A549 (cell line): ENCODE results near the gene RBM15. TPM values are rescaled to one million over a fixed set of nuclear protein-coding genes. Genes with fewer than 3 reads are reported as not detected.
A peak's percentile ranks its signal among the peaks of the same experiment; 100 is the strongest.

Experiments used
- ATAC-seq, 2 experiments: fragments of 200-7000 bp in 1 of 2; fragments of >200 bp in 1 of 2; cut with Nextera tagmentation in 1 of 2; cut with Tn5 transposase in 1 of 2; 3 replicates each; pipeline versions ENCODE4 v1.8.0 to v1.9.1; 2018 to 2020; ENCODE audit warnings: mild to moderate bottlenecking in 1 of 2, moderate library complexity in 1 of 2
- CTCF ChIA-PET: fragments of 300-600 bp; sonication (Branson Sonifier 250); formaldehyde crosslinking; extraction: SDS; loops from one replicate; lab custom pipeline; 2021; ENCODE audit warnings: antibody characterized with exemption, inconsistent platforms; lab: Yijun Ruan, JAX
- POLR2A ChIA-PET: fragments of 350-600 bp; formaldehyde crosslinking; extraction: SDS; loops from one replicate; lab custom pipeline; 2021; ENCODE audit warnings: antibody characterized with exemption, inconsistent platforms; lab: Yijun Ruan, JAX
- DNase-seq, 2 experiments: peaks; one replicate each; pipeline versions ENCODE4 v3.0.0 to v3.0.0-alpha.2; 2011 to 2016; ENCODE audit warnings: low read depth in 1 of 2, low spot score in 1 of 2
- FAIRE-seq: peaks from 2 replicates; lab custom pipeline; 2011; peaks lifted over from hg19 to GRCh38; lab: Jason Lieb, UNC
- H3K27ac ChIP-seq, 2 experiments: fragments of >200 bp; sonication (Bioruptor Twin); formaldehyde crosslinking; 3 replicates each; pipeline ENCODE4 v1.5.1; 2016 to 2017
- H3K4me1 ChIP-seq: fragments of >200 bp; sonication (Bioruptor Twin); formaldehyde crosslinking; 3 replicates; pipeline ENCODE4 v1.6.1; 2016
- H3K4me2 ChIP-seq: fragments of >200 bp; sonication (Bioruptor Twin); formaldehyde crosslinking; 3 replicates; pipeline ENCODE4 v1.6.1; 2016
- H3K4me3 ChIP-seq: fragments of >200 bp; sonication (Bioruptor Twin); formaldehyde crosslinking; 3 replicates; pipeline ENCODE4 v1.5.1; 2016
- H3K9me3 ChIP-seq: fragments of >200 bp; sonication (Bioruptor Twin); formaldehyde crosslinking; 3 replicates; pipeline ENCODE4 v1.6.1; 2016
- CHD4 ChIP-seq: fragments of 200-600 bp; sonication (generic); IDR thresholded peaks from 2 replicates; pipeline ENCODE4 v1.6.1; 2016; ENCODE audit warnings: antibody characterized with exemption, mild to moderate bottlenecking, borderline replicate concordance
- EP300 ChIP-seq, 2 experiments: fragments of >200 bp; sonication (Bioruptor Twin); formaldehyde crosslinking; IDR thresholded peaks; 2 replicates in 1 of 2; 3 replicates in 1 of 2; pipeline ENCODE4 v1.6.1; 2016 to 2017
- FOSL2 ChIP-seq, 2 experiments: fragments of 450-650 bp in 1 of 2; fragments of >200 bp in 1 of 2; sonication (Bioruptor Twin) in 1 of 2; formaldehyde crosslinking; IDR thresholded peaks; 2 replicates each; pipeline versions ENCODE4 v1.5.0 to v1.6.1; 2016 to 2020; ENCODE audit warnings: mild to moderate bottlenecking in 1 of 2, moderate library complexity in 1 of 2
- HOXB13 ChIP-seq: fragments of 250-450 bp; sonication (Bioruptor Pico); IDR thresholded peaks from 2 replicates; pipeline ENCODE4 v1.5.0; 2020; ENCODE audit warnings: low read depth, mild to moderate bottlenecking, moderate library complexity
- JUN ChIP-seq, 2 experiments: fragments of >200 bp; sonication (Bioruptor Twin); formaldehyde crosslinking; IDR thresholded peaks; 2 replicates in 1 of 2; 3 replicates in 1 of 2; pipeline ENCODE4 v1.6.1; 2016 to 2017
- KDM5A ChIP-seq: fragments of 200-600 bp; sonication (generic); IDR thresholded peaks from 2 replicates; pipeline ENCODE4 v1.6.1; 2016; ENCODE audit warnings: antibody characterized with exemption, mild to moderate bottlenecking
- MAFK ChIP-seq: fragments of 450-650 bp; IDR thresholded peaks from 2 replicates; pipeline ENCODE4 v1.6.1; 2014; ENCODE audit not compliant: partially characterized antibody
- PHF8 ChIP-seq: fragments of 200-600 bp; sonication (generic); IDR thresholded peaks from 2 replicates; pipeline ENCODE4 v1.6.1; 2016; ENCODE audit warnings: low read depth, mild to moderate bottlenecking, antibody characterized with exemption, moderate library complexity, borderline replicate concordance
- POLR2A ChIP-seq: IDR thresholded peaks from 2 replicates; pipeline ENCODE4 v1.6.1; 2012; ENCODE audit warnings: mild to moderate bottlenecking, low read length
- RFX5 ChIP-seq: fragments of 450-650 bp; IDR thresholded peaks from 2 replicates; pipeline ENCODE4 v1.7.1; 2014; ENCODE audit warnings: antibody characterized with exemption, mild to moderate bottlenecking, moderate library complexity
- RNF2 ChIP-seq: fragments of 200-600 bp; sonication (generic); IDR thresholded peaks from 2 replicates; pipeline ENCODE4 v1.6.1; 2016; ENCODE audit warnings: low read depth, mild to moderate bottlenecking, antibody characterized with exemption, moderate library complexity, borderline replicate concordance
- ZSCAN20 ChIP-seq: fragments of 250-450 bp; sonication (Bioruptor Pico); IDR thresholded peaks from 2 replicates; pipeline ENCODE4 v1.8.0; 2022; ENCODE audit warnings: mild to moderate bottlenecking, moderate library complexity
- WGBS: methylation state at CpG from one replicate; pipeline ENCODE4 v1.1.6; 2017; ENCODE audit errors: missing lambda C conversion rate; 5-methylcytosine and 5-hydroxymethylcytosine counted together
- polyA plus RNA-seq, 4 experiments: library from polyadenylated mRNA; depleted of rRNA in 3 of 4; stranded (reverse); fragments of >200 nt; fragmentation: RNase III in 1 of 4; extraction: RNeasy Plus Mini Kit Qiagen cat#74134 plus additional on column Dnase treatment in 1 of 4; gene quantifications; 2 replicates in 3 of 4; 3 replicates in 1 of 4; pipeline ENCODE4 v1.2.3, GENCODE V29; 2011 to 2017
- TF ChIP-seq, protein P1 (sequence below): IDR thresholded peaks from 2 replicates; pipeline ENCODE4 v1.6.1; 2012
- TF ChIP-seq, protein P2 (sequence below): fragments of >200 bp; sonication (Bioruptor Twin); formaldehyde crosslinking; IDR thresholded peaks from 3 replicates; pipeline ENCODE4 v1.6.1; 2016
- TF ChIP-seq, protein P3 (sequence below): IDR thresholded peaks from 2 replicates; pipeline ENCODE4 v1.6.1; 2012

The RBM15 gene
- polyA plus RNA-seq, 2 of the 4 experiments (the other 2 are of a cell fraction), result 8.7 to 14.0 TPM

DNA sequence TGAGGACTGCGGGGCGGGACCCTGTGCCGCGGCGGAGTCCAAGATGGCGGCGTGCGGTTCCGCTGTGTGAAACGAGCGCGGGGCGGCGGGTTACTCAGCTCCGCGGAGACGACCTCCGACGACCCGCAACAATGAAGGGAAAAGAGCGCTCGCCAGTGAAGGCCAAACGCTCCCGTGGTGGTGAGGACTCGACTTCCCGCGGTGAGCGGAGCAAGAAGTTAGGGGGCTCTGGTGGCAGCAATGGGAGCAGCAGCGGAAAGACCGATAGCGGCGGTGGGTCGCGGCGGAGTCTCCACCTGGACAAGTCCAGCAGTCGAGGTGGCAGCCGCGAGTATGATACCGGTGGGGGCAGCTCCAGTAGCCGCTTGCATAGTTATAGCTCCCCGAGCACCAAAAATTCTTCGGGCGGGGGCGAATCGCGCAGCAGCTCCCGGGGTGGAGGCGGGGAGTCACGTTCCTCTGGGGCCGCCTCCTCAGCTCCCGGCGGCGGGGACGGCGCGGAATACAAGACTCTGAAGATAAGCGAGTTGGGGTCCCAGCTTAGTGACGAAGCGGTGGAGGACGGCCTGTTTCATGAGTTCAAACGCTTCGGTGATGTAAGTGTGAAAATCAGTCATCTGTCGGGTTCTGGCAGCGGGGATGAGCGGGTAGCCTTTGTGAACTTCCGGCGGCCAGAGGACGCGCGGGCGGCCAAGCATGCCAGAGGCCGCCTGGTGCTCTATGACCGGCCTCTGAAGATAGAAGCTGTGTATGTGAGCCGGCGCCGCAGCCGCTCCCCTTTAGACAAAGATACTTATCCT, 430 bp downstream of the RBM15 start:
- Histone ChIP-seq H3K9me3 (no peaks in the 10 kb centered on the region), H3K27ac (peak overlapping the region; percentile 96 to 99), H3K4me2 (peak overlapping the region; percentile 90), H3K4me3 (peak overlapping the region; percentile 91), H3K4me1 (peaks cover 58% of the 10 kb centered on the region)
- TF ChIP-seq KDM5A (peak; percentile 76), PHF8 (peak; percentile 66; the same call in 1 of the 2 replicates), JUN (IDR thresholded peaks at IDR 0.05) (peak in 1 of 2 experiments; percentile 45; a peak in 2 of 5 replicates), EP300 (IDR thresholded peaks at IDR 0.05) (no peak), POLR2A (peak; percentile 57), CHD4 (no peak), RNF2 (no peak), RFX5 (no peak)
- TF ChIP-seq, protein P1, sequence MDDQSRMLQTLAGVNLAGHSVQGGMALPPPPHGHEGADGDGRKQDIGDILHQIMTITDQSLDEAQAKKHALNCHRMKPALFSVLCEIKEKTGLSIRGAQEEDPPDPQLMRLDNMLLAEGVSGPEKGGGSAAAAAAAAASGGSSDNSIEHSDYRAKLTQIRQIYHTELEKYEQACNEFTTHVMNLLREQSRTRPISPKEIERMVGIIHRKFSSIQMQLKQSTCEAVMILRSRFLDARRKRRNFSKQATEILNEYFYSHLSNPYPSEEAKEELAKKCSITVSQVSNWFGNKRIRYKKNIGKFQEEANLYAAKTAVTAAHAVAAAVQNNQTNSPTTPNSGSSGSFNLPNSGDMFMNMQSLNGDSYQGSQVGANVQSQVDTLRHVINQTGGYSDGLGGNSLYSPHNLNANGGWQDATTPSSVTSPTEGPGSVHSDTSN, result no peak
- TF ChIP-seq, protein P2, sequence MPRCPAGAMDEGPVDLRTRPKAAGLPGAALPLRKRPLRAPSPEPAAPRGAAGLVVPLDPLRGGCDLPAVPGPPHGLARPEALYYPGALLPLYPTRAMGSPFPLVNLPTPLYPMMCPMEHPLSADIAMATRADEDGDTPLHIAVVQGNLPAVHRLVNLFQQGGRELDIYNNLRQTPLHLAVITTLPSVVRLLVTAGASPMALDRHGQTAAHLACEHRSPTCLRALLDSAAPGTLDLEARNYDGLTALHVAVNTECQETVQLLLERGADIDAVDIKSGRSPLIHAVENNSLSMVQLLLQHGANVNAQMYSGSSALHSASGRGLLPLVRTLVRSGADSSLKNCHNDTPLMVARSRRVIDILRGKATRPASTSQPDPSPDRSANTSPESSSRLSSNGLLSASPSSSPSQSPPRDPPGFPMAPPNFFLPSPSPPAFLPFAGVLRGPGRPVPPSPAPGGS, result 0 out of 3 replicates have a peak, but pooled peaks have one; percentile 54
- under 1% methylated on average over 44 of the region's 77 CpGs for WGBS
- no peak for FAIRE-seq
- ChIA-PET POLR2A (interaction anchor here (0.6 to 3.2 kb wide), 18 partner anchors 8 to 791 kb away, joined by 3 to 37 read pairs (median 5); partner anchors contain the start of genes GNAI3, KCNC4, LAMTOR5 and LRIF1), CTCF (interaction anchor here (1.0 to 5.5 kb wide), 24 partner anchors 8 to 288 kb away, joined by 3 to 36 read pairs (median 8); partner anchors contain the start of gene SLC16A4)
- peak; percentile 12 to 14; a peak in 5 of 6 replicates for ATAC-seq
- peak; percentile 30 for DNase-seq

DNA sequence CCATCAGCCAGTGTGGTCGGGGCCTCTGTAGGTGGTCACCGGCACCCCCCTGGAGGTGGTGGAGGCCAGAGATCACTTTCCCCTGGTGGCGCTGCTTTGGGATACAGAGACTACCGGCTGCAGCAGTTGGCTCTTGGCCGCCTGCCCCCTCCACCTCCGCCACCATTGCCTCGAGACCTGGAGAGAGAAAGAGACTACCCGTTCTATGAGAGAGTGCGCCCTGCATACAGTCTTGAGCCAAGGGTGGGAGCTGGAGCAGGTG, 961 bp downstream of the RBM15 start:
- TF ChIP-seq PHF8 (no peak), RNF2 (no peak), HOXB13 (CRISPR knock-in tag) (no peak), MAFK (no peak), FOSL2 (IDR thresholded peaks at IDR 0.05) (no peak), FOSL2 (CRISPR knock-in tag; IDR thresholded peaks at IDR 0.05) (no peak), ZSCAN20 (no peak), POLR2A (no peak)
- TF ChIP-seq, protein P1, result no peak
- TF ChIP-seq, protein P3, sequence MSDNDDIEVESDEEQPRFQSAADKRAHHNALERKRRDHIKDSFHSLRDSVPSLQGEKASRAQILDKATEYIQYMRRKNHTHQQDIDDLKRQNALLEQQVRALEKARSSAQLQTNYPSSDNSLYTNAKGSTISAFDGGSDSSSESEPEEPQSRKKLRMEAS, result no peak
- Histone ChIP-seq H3K4me2 (peak overlapping the region; percentile 90), H3K9me3 (no peaks in the 10 kb centered on the region), H3K4me1 (peaks cover 61% of the 10 kb centered on the region), H3K4me3 (peak overlapping the region; percentile 91), H3K27ac (peak overlapping the region; percentile 96 to 99)
- ChIA-PET POLR2A (interaction anchor here (1.3 to 3.2 kb wide), 6 partner anchors 8 to 137 kb away, joined by 3 to 37 read pairs (median 10); partner anchors contain the start of genes LAMTOR5 and SLC16A4), CTCF (interaction anchor here (1.3 to 4.8 kb wide), 9 partner anchors 10 to 156 kb away, joined by 3 to 29 read pairs (median 12); partner anchors contain the start of gene SLC16A4)
- no peak for ATAC-seq
- DNase-seq, result peak in 1 of 2 experiments; percentile 15
- no peak for FAIRE-seq
- WGBS, result 13% methylated on average over 5 of the region's 9 CpGs
